K562 (cell line): Measurements from ENCODE around the gene SUSD5. TPM values are rescaled to one million over a fixed set of nuclear protein-coding genes. Genes with fewer than 3 reads are reported as not detected.

Experiments used
- ATAC-seq: fragments of 200-7000 bp; cut with Tn5 transposase; 3 replicates; pipeline ENCODE4 v1.9.1; 2020; ENCODE audit warnings: moderate library complexity
- BruUV-seq: library from RNA; stranded (reverse); fragments of 400-500 nt; replicated peaks from 2 replicates; lab custom pipeline; 2021; lab: Mats Ljungman, UMichigan
- CTCF ChIA-PET: fragments of 300-600 bp; formaldehyde crosslinking; extraction: SDS; loops from one replicate; lab custom pipeline; 2021; ENCODE audit warnings: low intra/inter-chr PET ratio; lab: Yijun Ruan, JAX
- POLR2A ChIA-PET: fragments of 300-600, 350-650 bp; sonication (Branson Sonifier 250); formaldehyde crosslinking; extraction: SDS; loops from one replicate; lab custom pipeline; 2021; ENCODE audit warnings: antibody characterized with exemption, inconsistent platforms; lab: Yijun Ruan, JAX
- DNase-seq, 4 experiments: peaks; one replicate each; pipeline versions ENCODE4 v3.0.0 to v3.0.0-alpha.2; 2011 to 2018; ENCODE audit warnings: low spot score in 3 of 4, mixed read lengths in 3 of 4; ENCODE audit errors: extremely low read depth in 1 of 4
- FAIRE-seq: peaks from 2 replicates; lab custom pipeline; 2011; peaks lifted over from hg19 to GRCh38; lab: Jason Lieb, UNC
- H2AFZ ChIP-seq: 2 replicates; pipeline ENCODE4 v1.6.0; 2011; ENCODE audit warnings: low read depth, low read length, control low read depth, inconsistent platforms
- H3K27ac ChIP-seq: fragments of 200-600 bp; 3 replicates; pipeline ENCODE4 v1.8.0; 2011; ENCODE audit warnings: low read depth, mild to moderate bottlenecking, control low read depth, inconsistent platforms, low read length, moderate library complexity, mixed read lengths; ENCODE audit errors: extremely low read depth
- H3K27me3 ChIP-seq, 2 experiments: fragments of 300-600 bp in 1 of 2; 2 replicates in 1 of 2; 3 replicates in 1 of 2; pipeline versions ENCODE4 v1.6.0 to v1.8.0; 2011; ENCODE audit warnings: inconsistent platforms in 2 of 2, low read length in 2 of 2, mild to moderate bottlenecking in 1 of 2, mixed read lengths in 1 of 2, moderate library complexity in 1 of 2; ENCODE audit not compliant: control insufficient read depth in 2 of 2, insufficient read depth in 2 of 2
- H3K36me3 ChIP-seq: fragments of 300-600 bp; 3 replicates; pipeline ENCODE4 v1.8.0; 2011; ENCODE audit warnings: mild to moderate bottlenecking, low read length, inconsistent platforms; ENCODE audit not compliant: control insufficient read depth, insufficient read depth
- H3K4me1 ChIP-seq, 2 experiments: fragments of 200-600 bp in 1 of 2; replicated peaks in 1 of 2; 2 replicates in 1 of 2; 3 replicates in 1 of 2; pipeline versions ENCODE4 v1.5.1 to v1.8.0; 2011; ENCODE audit warnings: inconsistent platforms in 2 of 2, low read length in 2 of 2, mild to moderate bottlenecking in 1 of 2, mixed read lengths in 1 of 2, moderate library complexity in 1 of 2; ENCODE audit not compliant: control insufficient read depth in 2 of 2, insufficient read depth in 2 of 2
- H3K4me2 ChIP-seq: 2 replicates; pipeline ENCODE4 v1.6.1; 2011; ENCODE audit warnings: low read length, control low read depth, inconsistent platforms, mixed read lengths; ENCODE audit not compliant: insufficient read depth
- H3K4me3 ChIP-seq: fragments of 200-600 bp; sonication (generic), shearing (Covaris generic); 2 replicates; pipeline ENCODE4 v1.5.1; 2016; ENCODE audit warnings: control low read depth, inconsistent platforms
- H3K79me2 ChIP-seq: fragments of 200-600 bp; 3 replicates; pipeline ENCODE4 v1.8.0; 2011; ENCODE audit warnings: low read length, inconsistent platforms; ENCODE audit not compliant: control insufficient read depth, insufficient read depth
- H3K9ac ChIP-seq, 2 experiments: 2 replicates each; pipeline versions ENCODE4 v1.6.0 to v1.6.1; 2011; ENCODE audit warnings: low read depth in 2 of 2, low read length in 2 of 2, control low read depth in 1 of 2, inconsistent platforms in 1 of 2, mild to moderate bottlenecking in 1 of 2, mixed read lengths in 1 of 2; ENCODE audit not compliant: insufficient read depth in 1 of 2
- H3K9me1 ChIP-seq: one replicate; pipeline ENCODE4 v1.6.0; 2011; ENCODE audit warnings: inconsistent platforms, mild to moderate bottlenecking, low read length, moderate library complexity; ENCODE audit not compliant: control insufficient read depth, insufficient read depth
- H3K9me3 ChIP-seq: replicated peaks from 2 replicates; pipeline ENCODE4 v1.5.1; 2011; ENCODE audit warnings: low read depth, low read length, inconsistent platforms; ENCODE audit not compliant: control insufficient read depth, insufficient read depth
- H4K20me1 ChIP-seq: replicated peaks from 2 replicates; pipeline ENCODE4 v1.6.1; 2011; ENCODE audit warnings: low read length, inconsistent platforms, mixed read lengths; ENCODE audit not compliant: control insufficient read depth, insufficient read depth
- E2F6 ChIP-seq, 2 experiments: IDR thresholded peaks; 2 replicates each; pipeline ENCODE4 v1.6.1; 2011; ENCODE audit warnings: borderline replicate concordance in 1 of 2, control low read depth in 1 of 2, low read depth in 1 of 2, low read length in 1 of 2, mild to moderate bottlenecking in 1 of 2, mixed read lengths in 1 of 2, moderate library complexity in 1 of 2; ENCODE audit not compliant: insufficient read depth in 1 of 2, insufficient read length in 1 of 2, poor library complexity in 1 of 2, severe bottlenecking in 1 of 2; ENCODE audit errors: extremely low read depth in 1 of 2
- ETS2 ChIP-seq: IDR thresholded peaks from 2 replicates; pipeline ENCODE4 v1.6.1; 2016; ENCODE audit warnings: borderline replicate concordance, missing genetic modification characterization, mild to moderate bottlenecking, moderate library complexity, missing compliant biosample characterization; ENCODE audit not compliant: poor library complexity, severe bottlenecking
- HMG20B ChIP-seq: fragments of 250-450 bp; sonication (Bioruptor Pico); IDR thresholded peaks from 2 replicates; pipeline ENCODE4 v1.5.0; 2021; ENCODE audit warnings: mild to moderate bottlenecking
- KDM1A ChIP-seq, 2 experiments: fragments of 450-650 bp; IDR thresholded peaks; 2 replicates each; pipeline ENCODE4 v1.6.1; 2016; ENCODE audit warnings: mild to moderate bottlenecking in 2 of 2
- KLF16 ChIP-seq: IDR thresholded peaks from 2 replicates; pipeline ENCODE4 v1.6.1; 2016; ENCODE audit warnings: antibody characterized with exemption
- POLR2G ChIP-seq: fragments of 200-400 bp; formaldehyde crosslinking; IDR thresholded peaks from 2 replicates; pipeline ENCODE4 v1.6.1; 2017; ENCODE audit warnings: low read depth, mild to moderate bottlenecking, antibody characterized with exemption, low read length, moderate library complexity
- PRPF4 ChIP-seq: fragments of 200-400 bp; formaldehyde crosslinking; IDR thresholded peaks from one replicate; pipeline ENCODE4 v1.6.1; 2017; ENCODE audit warnings: low read length, low read depth, mild to moderate bottlenecking; ENCODE audit not compliant: insufficient read depth, poor library complexity, severe bottlenecking
- SAP30 ChIP-seq: fragments of 200-600 bp; sonication (generic); IDR thresholded peaks from 2 replicates; pipeline ENCODE4 v1.6.1; 2012; ENCODE audit warnings: borderline replicate concordance, low read depth, mild to moderate bottlenecking, moderate library complexity, low read length, control low read depth, inconsistent platforms; ENCODE audit not compliant: insufficient read depth, poor library complexity, severe bottlenecking
- TAF15 ChIP-seq: fragments of 200-400 bp; formaldehyde crosslinking; IDR thresholded peaks from 2 replicates; pipeline ENCODE4 v1.6.1; 2017; ENCODE audit warnings: mild to moderate bottlenecking, low read depth, low read length, moderate library complexity
- ZC3H8 ChIP-seq: fragments of 450-650 bp; IDR thresholded peaks from 2 replicates; pipeline ENCODE4 v1.6.1; 2017
- ZNF592 ChIP-seq: fragments of 450-650 bp; IDR thresholded peaks from 2 replicates; pipeline ENCODE4 v1.6.1; 2017; ENCODE audit warnings: antibody characterized with exemption, mild to moderate bottlenecking
- ZNF695 ChIP-seq: fragments of 450-650 bp; formaldehyde crosslinking; IDR thresholded peaks from 2 replicates; pipeline ENCODE4 v1.4.0; 2020; ENCODE audit warnings: mild to moderate bottlenecking, moderate library complexity
- WGBS: fragments of 100-300 bp; shearing (Covaris generic); methylation state at CpG from one replicate; pipeline ENCODE4 v1.1.6; 2016; ENCODE audit warnings: low coverage, mixed read lengths; ENCODE audit not compliant: insufficient coverage; ENCODE audit errors: missing lambda C conversion rate; 5-methylcytosine and 5-hydroxymethylcytosine counted together
- in situ Hi-C: fragments of 300-500 bp; cut with MboI; formaldehyde crosslinking; loops from 4 replicates; pipeline ENCODE4 v1.15.0; 2018; ENCODE audit warnings: inconsistent platforms, mixed read lengths
- intact Hi-C: fragments of 100-400 bp; cut with micrococcal nuclease; formaldehyde crosslinking; loops from 2 replicates; pipeline ENCODE4 v1.14.2; 2022
- polyA plus RNA-seq, 8 experiments: library from polyadenylated mRNA; depleted of rRNA in 4 of 8; stranded (reverse) in 5 of 8; unstranded in 3 of 8; fragments of >200 nt; fragmentation: Nextera tagmentation in 2 of 8; fragmentation: Illumina TruSeq in 1 of 8; extraction: Ambion mirVana in 2 of 8; extraction: Trizol in 1 of 8; gene quantifications; 2 replicates each; pipeline versions ENCODE4 v1.2.1 to v1.2.3, GENCODE V29; 2011 to 2014; ENCODE audit warnings: inconsistent platforms in 1 of 8, missing spikeins in 1 of 8
- total RNA-seq, 7 experiments: library from RNA; depleted of rRNA in 6 of 7; stranded (reverse); fragments of >200 nt in 6 of 7; fragmentation: Illumina TruSeq in 2 of 7; extraction: Trizol in 2 of 7; gene quantifications; 2 replicates each; pipeline versions ENCODE4 v1.2.1 to v1.2.3, GENCODE V29; 2011 to 2021; ENCODE audit warnings: low replicate concordance in 1 of 7
- TF ChIP-seq, protein P1 (sequence below): fragments of 250-450 bp; sonication (Bioruptor Pico); IDR thresholded peaks from 2 replicates; pipeline ENCODE4 v1.6.1; 2021; ENCODE audit warnings: mild to moderate bottlenecking
- TF ChIP-seq, protein P2 (sequence below): fragments of 450-650 bp; IDR thresholded peaks from 2 replicates; pipeline ENCODE4 v1.6.1; 2016

Gene SUSD5
- total and polyA plus RNA-seq, 9 of the 15 experiments (the other 6 are each of a cell fraction or from before 2014, with no cell fraction given) = not detected

DNA sequence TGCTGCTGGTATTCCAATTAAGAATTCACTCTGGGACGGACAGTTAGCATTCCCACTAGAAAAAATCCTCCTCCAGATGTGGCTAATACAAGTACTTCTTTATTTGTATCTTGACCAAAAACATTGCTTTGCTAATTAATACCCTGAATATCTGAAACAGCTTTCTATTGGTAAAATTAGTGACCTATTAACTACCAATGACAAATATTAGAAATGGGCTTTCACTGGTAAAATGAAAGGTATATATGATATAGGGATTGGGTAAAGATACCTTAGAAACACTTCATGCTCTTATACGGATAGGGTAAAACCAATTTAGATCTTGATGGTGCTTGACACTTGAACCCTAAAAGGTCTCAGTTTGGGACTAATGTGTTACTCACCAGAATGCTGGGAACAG is 52.5 kb downstream of the SUSD5 start (continued):
- no peak for TF ChIP-seq HMG20B (CRISPR knock-in tag)

DNA sequence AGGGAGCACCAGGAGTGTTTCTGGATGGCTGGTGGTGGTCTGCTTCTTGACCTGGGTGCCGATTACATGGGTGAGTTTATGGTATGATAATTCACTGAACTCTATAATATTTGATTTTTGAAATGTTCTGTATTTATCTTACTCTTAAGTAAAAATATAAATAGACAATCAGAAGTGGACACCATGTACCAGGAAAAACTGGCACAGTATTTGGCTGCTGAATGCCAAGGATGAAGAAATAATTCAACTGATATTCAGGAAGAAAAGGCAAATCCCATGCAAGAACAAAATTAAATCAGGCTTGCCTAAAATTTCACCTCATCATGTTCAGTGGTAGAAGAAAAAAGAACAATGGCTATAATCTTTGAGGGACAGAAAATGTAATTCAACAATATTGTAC is 53.2 kb downstream of the SUSD5 start:
- Histone ChIP-seq H3K9me3 (no peaks in the 10 kb centered on the region), H3K27ac (no peak overlapping the region), H3K4me1 (no peaks in the 10 kb centered on the region; a peak in 1 of 5 replicates), H3K4me2 (no peak overlapping the region), H3K27me3 (peaks cover 9 to 25% of the 10 kb centered on the region in 2 experiments), H3K79me2 (no peaks in the 10 kb centered on the region), H4K20me1 (no peaks in the 10 kb centered on the region), H3K4me3 (no peak overlapping the region), H3K36me3 (no peaks in the 10 kb centered on the region), H3K9ac (no peak overlapping the region), H2AFZ (no peak overlapping the region), H3K9me1 (no peaks in the 10 kb centered on the region)
- ChIA-PET CTCF (no interaction called here), POLR2A (interaction anchor here (0.7 to 2.7 kb wide), 2 partner anchors 12 to 313 kb away, joined by 3 to 9 read pairs; no protein-coding TSS in a partner anchor)
- intact Hi-C loops = no loop called here
- in situ Hi-C loops = no loop called here
- no peak for ATAC-seq
- WGBS = 0% methylated on average over 1 of the region's 1 CpG
- DNase-seq = no peak
- BruUV-seq = no TSS peak
- no peak for FAIRE-seq
- no peak for TF ChIP-seq ZNF695 (CRISPR knock-in tag)
- no peak for TF ChIP-seq KLF16
- TF ChIP-seq ZNF592 = no peak
- no peak for TF ChIP-seq TAF15
- no peak for TF ChIP-seq ZC3H8
- TF ChIP-seq, protein P1, sequence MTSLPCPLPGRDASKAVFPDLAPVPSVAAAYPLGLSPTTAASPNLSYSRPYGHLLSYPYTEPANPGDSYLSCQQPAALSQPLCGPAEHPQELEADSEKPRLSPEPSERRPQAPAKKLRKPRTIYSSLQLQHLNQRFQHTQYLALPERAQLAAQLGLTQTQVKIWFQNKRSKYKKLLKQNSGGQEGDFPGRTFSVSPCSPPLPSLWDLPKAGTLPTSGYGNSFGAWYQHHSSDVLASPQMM (CRISPR knock-in tag) = no peak
- TF ChIP-seq ETS2 (tag) = no peak
- no peak for TF ChIP-seq SAP30
- TF ChIP-seq POLR2G = no peak
- no peak for TF ChIP-seq KDM1A (IDR thresholded peaks at IDR 0.05)
- TF ChIP-seq E2F6 (IDR thresholded peaks at IDR 0.05; ENCODE audit: borderline replicate concordance in 1 of 2, extremely low read depth in 1 of 2, insufficient read depth in 1 of 2, insufficient read length in 1 of 2, low read depth in 1 of 2, low read length in 1 of 2, poor library complexity in 1 of 2, severe bottlenecking in 1 of 2) = no peak
- TF ChIP-seq, protein P2, sequence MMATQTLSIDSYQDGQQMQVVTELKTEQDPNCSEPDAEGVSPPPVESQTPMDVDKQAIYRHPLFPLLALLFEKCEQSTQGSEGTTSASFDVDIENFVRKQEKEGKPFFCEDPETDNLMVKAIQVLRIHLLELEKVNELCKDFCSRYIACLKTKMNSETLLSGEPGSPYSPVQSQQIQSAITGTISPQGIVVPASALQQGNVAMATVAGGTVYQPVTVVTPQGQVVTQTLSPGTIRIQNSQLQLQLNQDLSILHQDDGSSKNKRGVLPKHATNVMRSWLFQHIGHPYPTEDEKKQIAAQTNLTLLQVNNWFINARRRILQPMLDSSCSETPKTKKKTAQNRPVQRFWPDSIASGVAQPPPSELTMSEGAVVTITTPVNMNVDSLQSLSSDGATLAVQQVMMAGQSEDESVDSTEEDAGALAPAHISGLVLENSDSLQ = no peak
- TF ChIP-seq PRPF4 = no peak
